DND-41 (cell line): ENCODE measurements around the gene CTIF.
A peak's percentile ranks its signal among the peaks of the same experiment; 100 is the strongest.

ENCODE experiments used
- ATAC-seq: fragments of 200-7000 bp; cut with Tn5 transposase; 3 replicates; pipeline ENCODE4 v1.9.1; 2021; ENCODE audit warnings: low read depth; ENCODE audit not compliant: insufficient read depth
- DNase-seq: peaks from one replicate; pipeline ENCODE4 v3.0.0-alpha.2; 2020
- H2AFZ ChIP-seq: 2 replicates; pipeline ENCODE4 v1.6.0; 2012; ENCODE audit warnings: low read depth, low read length
- H3K27ac ChIP-seq: 2 replicates; pipeline ENCODE4 v1.5.1; 2012; ENCODE audit warnings: low read length, inconsistent platforms
- H3K27me3 ChIP-seq: fragments of 200-600 bp; sonication (generic); 2 replicates; pipeline ENCODE4 v1.6.0; 2012; ENCODE audit warnings: low read length, mild to moderate bottlenecking, inconsistent platforms; ENCODE audit not compliant: insufficient read depth, poor library complexity
- H3K36me3 ChIP-seq: 2 replicates; pipeline ENCODE4 v1.5.1; 2012; ENCODE audit warnings: low read length, inconsistent platforms; ENCODE audit not compliant: insufficient read depth
- H3K4me1 ChIP-seq: 2 replicates; pipeline ENCODE4 v1.5.1; 2012; ENCODE audit warnings: mild to moderate bottlenecking, low read length; ENCODE audit not compliant: insufficient read depth
- H3K4me2 ChIP-seq: 2 replicates; pipeline ENCODE4 v1.6.0; 2012; ENCODE audit warnings: mild to moderate bottlenecking, moderate library complexity, low read length, inconsistent platforms; ENCODE audit not compliant: insufficient read depth
- H3K4me3 ChIP-seq, 2 experiments: fragments of 200-600 bp in 1 of 2; shearing (Covaris generic) in 1 of 2; 2 replicates each; pipeline ENCODE4 v1.5.1; 2012 to 2016; ENCODE audit warnings: inconsistent platforms in 2 of 2, low read length in 2 of 2, mild to moderate bottlenecking in 2 of 2, low read depth in 1 of 2, moderate library complexity in 1 of 2
- H3K79me2 ChIP-seq: 2 replicates; pipeline ENCODE4 v1.6.0; 2012; ENCODE audit warnings: low read length, inconsistent platforms; ENCODE audit not compliant: insufficient read depth
- H3K9ac ChIP-seq: 2 replicates; pipeline ENCODE4 v1.6.0; 2012; ENCODE audit warnings: low read depth, mild to moderate bottlenecking, inconsistent platforms, low read length, moderate library complexity
- H3K9me3 ChIP-seq: 2 replicates; pipeline ENCODE4 v1.5.1; 2012; ENCODE audit warnings: low read length, moderate library complexity, mild to moderate bottlenecking, inconsistent platforms; ENCODE audit not compliant: insufficient read depth, severe bottlenecking
- H4K20me1 ChIP-seq: 2 replicates; pipeline ENCODE4 v1.6.0; 2012; ENCODE audit warnings: low read length; ENCODE audit not compliant: insufficient read depth
- CTCF ChIP-seq: IDR thresholded peaks from 2 replicates; pipeline ENCODE4 v1.5.1; 2012; ENCODE audit warnings: borderline replicate concordance, low read length, moderate library complexity, mild to moderate bottlenecking; ENCODE audit not compliant: poor library complexity, severe bottlenecking; ENCODE audit errors: extremely low read depth
- EZH2 ChIP-seq: IDR thresholded peaks from 3 replicates; pipeline ENCODE4 v1.6.1; 2012; ENCODE audit warnings: borderline replicate concordance, low read depth, mild to moderate bottlenecking, moderate library complexity, low read length, inconsistent platforms; ENCODE audit not compliant: severe bottlenecking

Gene CTIF

GRCh38 chr18:48639772-48640432 lies 101.1 kb downstream of the CTIF start:
- Histone ChIP-seq H3K36me3 (no peaks in the 10 kb centered on the region), H3K9ac (no peak overlapping the region)
- no peak for TF ChIP-seq EZH2
- TF ChIP-seq CTCF, result peak; percentile 46

GRCh38 chr18:48640566-48641270 lies 101.9 kb downstream of the CTIF start:
- no peaks in the 10 kb centered on the region for H3K79me2 ChIP-seq

More at GRCh38 chr18:48639772-48640432, 101.1 kb downstream of the CTIF start:
- Histone ChIP-seq H3K4me3 (no peak overlapping the region), H3K4me2 (no peak overlapping the region), H2AFZ (no peak overlapping the region), H4K20me1 (no peaks in the 10 kb centered on the region), H3K79me2 (no peaks in the 10 kb centered on the region), H3K27ac (no peak overlapping the region), H3K9me3 (no peaks in the 10 kb centered on the region), H3K4me1 (no peaks in the 10 kb centered on the region), H3K27me3 (no peaks in the 10 kb centered on the region)
- ATAC-seq (no peak), DNase-seq (no peak)

GRCh38 chr18:48641981-48642380 lies 103.2 kb downstream of the CTIF start:
- Histone ChIP-seq H3K4me2 (no peak overlapping the region), H3K9me3 (no peaks in the 10 kb centered on the region), H3K9ac (no peak overlapping the region), H3K4me3 (no peak overlapping the region), H3K27me3 (no peaks in the 10 kb centered on the region), H3K36me3 (no peaks in the 10 kb centered on the region), H4K20me1 (no peaks in the 10 kb centered on the region), H3K4me1 (no peaks in the 10 kb centered on the region), H3K27ac (no peak overlapping the region), H3K79me2 (no peaks in the 10 kb centered on the region), H2AFZ (no peak overlapping the region)
- DNase-seq, result no peak
- no peak for ATAC-seq
- TF ChIP-seq EZH2 (no peak), CTCF (no peak)

More at GRCh38 chr18:48640566-48641270, 101.9 kb downstream of the CTIF start:
- TF ChIP-seq CTCF, result no peak
- no peak for TF ChIP-seq EZH2
- Histone ChIP-seq H3K36me3 (no peaks in the 10 kb centered on the region), H2AFZ (no peak overlapping the region), H3K9me3 (no peaks in the 10 kb centered on the region), H3K4me3 (no peak overlapping the region), H3K27me3 (no peaks in the 10 kb centered on the region), H3K4me1 (no peaks in the 10 kb centered on the region), H3K27ac (no peak overlapping the region), H4K20me1 (no peaks in the 10 kb centered on the region), H3K4me2 (no peak overlapping the region), H3K9ac (no peak overlapping the region)
- DNase-seq (no peak), ATAC-seq (no peak)
